K562 treated with DMSO at 1 percent for 4 hours (cell line): Measurements from ENCODE around the gene DACT2. TPM values are rescaled to one million over a fixed set of nuclear protein-coding genes. Genes with fewer than 3 reads are reported as not detected.

Source experiments
- total RNA-seq: library from RNA; unstranded; fragments of 300-600 nt; gene quantifications from 2 replicates; pipeline ENCODE4 v1.2.3, GENCODE V29; 2022; ENCODE audit not compliant: insufficient read depth

Gene DACT2
- not detected in 2 replicates for total RNA-seq

GRCh38 chr6:168319279-168320111 lies at the start of gene DACT2:
Gene DACT2, minus strand, starts transcription at chr6:168319777. Its CDS starts 144 bp downstream, at chr6:168319633.

Other genes starting within 250 kb of the DACT2 start
- gene FRMD1, start 240.6 kb downstream of the DACT2 start, total RNA-seq = 0.34 TPM in 1 of 2 replicates, not detected in the other
- 1.3 and 2.0 TPM in 2 replicates for gene SMOC2, start 121.4 kb upstream of the DACT2 start, total RNA-seq